Stimulated activated CD4-positive, alpha-beta T cell treated with anti-CD3 and anti-CD28 coated beads, Interleukin-15, amount 100 ng/mL, for 24 hours (primary cell): Measurements from ENCODE around the gene PIP4K2B.
"Not testable (repeated sequence)": the region's sequence is repeated elsewhere in the genome, so short reads cannot be mapped to it uniquely, and the experiment has no call there.

ENCODE experiments used
- DNase-seq: peaks from one replicate; pipeline ENCODE4 v3.0.0-alpha.2; 2020

The PIP4K2B gene

DNA sequence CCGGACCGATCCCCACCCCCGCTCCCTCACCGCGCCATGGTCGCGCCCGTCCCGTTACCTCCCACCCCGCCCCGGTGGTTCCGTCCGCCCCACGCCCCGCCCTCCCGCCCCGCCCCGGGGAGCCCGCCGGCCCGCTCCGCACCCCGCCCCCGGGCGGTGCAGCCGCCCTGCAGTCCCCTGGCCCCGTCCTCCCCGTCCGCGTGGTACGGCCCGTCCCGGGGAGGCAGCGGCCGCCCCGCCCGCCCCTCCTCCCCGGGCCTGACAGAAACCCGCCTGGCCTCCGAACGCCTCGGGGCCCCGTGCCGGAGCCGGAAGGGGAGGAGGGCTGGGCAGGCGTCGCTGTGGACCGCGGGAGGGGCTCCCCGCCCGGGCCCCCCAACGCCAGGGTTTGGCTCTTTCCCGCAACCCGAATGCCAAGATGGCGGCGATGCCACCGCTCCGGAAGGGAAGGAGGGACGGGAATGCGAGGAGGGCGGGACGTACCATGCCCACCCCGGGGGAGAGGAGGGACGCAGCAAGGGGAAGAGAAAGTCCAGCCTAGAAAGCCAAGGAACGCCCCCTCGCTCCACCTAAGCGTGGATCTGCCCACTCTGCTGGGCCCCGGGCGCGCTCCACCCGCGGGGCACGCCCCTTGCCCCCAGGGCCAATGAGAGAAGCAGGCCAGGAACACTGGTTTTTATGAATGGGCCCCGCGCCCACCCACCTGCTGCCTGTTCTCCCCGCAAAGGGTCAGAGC is at the start of gene PIP4K2B:
PIP4K2B (minus strand) TSS at position 56 of the 736 bp plus-strand sequence. CDS start 132 bp downstream, outside the sequence.
- peak; percentile 96 for DNase-seq

DNA sequence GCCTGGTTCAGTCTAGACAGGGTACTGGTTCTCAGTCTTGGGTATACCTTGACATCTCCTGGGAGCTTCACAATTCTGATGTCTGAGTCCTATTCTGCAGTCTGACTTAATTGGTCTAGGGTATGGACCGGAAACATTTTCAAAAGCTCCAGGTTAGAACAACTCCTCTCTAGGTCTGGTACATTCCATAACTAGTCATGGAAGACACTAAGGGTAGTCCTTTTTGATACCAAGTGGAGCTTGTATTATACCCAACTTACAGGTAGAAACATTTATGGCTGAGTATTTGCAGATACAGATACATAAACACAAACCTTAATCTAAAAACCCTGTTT is 49.2 kb upstream of the PIP4K2B start:
- no peak for DNase-seq

DNA sequence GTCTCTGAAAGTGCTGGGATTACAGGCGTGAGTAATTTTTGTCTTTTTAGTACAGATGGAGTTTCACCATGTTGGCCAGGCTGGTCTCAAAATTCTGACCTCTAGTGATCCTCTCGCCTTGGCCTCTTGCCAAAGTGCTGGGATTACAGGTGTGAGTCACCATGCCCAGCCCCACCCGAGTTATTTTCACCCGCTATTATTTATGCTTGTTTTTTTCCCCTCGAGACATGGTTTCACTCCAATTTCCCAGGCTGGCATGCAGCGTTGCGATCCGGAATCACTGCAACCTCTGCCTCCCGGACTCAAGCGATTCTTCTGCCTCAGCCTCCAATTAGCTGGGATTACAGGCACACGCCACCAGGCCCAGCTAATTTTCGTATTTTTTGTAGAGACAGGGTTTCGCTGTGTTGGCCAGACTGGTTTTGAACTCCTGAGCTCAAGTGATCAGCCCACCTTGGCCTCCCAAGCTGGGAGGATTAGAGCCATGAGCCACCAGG is 45.0 kb upstream of the PIP4K2B start:
- DNase-seq = peak; percentile 17

DNA sequence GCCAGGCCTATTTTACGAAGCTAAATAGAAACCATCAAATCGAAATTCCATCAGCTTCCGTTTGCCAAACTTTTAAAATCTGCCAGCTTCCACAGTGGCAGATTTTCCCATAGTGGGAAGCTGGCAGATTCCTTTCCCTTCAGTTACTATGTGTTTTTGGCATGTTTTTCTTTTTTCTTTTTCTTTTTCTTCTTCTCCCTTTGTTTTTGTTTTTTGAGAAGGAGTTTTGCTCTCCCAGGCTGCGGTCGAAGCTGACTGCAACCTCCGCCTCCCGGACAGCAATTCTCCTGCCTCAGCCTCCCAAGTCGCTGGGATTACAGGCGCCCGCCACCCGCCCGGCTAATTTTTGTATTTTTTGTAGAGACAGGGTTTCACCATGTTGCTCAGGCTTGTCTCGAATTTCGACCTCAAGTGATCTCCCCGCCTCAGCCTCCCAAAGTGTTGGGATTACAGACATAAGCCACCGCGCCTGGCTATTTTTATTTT is 26.4 kb upstream of the PIP4K2B start:
- no peak for DNase-seq

- peak; percentile 93 for DNase-seq
Observed at GRCh38 chr17:38824899-38825761, 25.8 kb upstream of the PIP4K2B start, which contains the start of gene CWC25. Gene CWC25, minus strand, starts transcription at chr17:38825321. Its CDS starts 138 bp downstream, at chr17:38825183.

DNA sequence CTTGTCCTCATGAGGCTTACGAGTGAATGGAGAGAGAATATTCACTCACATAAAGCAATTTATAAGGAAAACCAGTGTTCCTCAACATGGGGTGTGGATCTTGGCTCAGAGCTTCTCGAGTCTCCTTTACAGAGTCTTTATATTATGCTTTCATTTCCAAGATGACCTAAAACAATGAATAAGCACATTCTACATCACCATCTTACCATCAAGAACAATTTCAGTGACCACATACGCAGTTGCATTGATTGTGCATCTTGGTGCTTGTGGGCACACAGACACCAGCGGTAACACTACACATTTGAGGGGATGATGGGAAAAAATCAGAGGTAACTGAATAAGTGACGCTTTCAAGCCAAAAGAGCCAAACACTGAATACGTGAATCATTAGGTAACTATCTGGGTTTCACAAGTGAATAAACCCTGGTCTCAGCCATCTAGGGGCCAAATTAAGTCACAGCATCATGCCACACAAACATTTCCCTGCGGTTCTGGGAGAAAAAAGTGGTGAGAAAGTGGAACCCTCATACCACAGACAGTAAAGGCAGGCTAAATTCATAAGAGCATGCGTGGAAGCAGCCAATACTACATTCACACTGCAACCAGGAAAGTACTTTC is 16.3 kb upstream of the PIP4K2B start:
- DNase-seq = peak; percentile 31

DNA sequence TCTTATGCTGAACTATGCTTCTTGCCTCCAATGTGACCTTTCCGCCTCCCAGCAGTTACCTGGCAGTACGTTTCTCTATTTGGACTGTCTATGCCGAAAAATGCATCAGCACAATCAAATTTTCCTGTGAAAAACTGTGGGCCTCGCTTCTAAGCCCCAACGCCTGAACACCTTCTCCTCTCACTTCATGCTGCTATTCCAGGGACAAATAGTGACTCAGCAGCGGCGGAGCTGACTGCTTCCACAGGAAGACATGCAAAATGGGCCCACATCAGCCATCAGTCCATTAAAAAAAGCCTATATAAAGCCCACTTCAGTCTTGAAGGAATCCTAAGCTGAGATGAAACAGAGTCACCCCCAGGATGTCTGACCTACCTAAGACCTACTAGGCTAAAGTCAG is 10.5 kb upstream of the PIP4K2B start:
- DNase-seq = no peak

DNA sequence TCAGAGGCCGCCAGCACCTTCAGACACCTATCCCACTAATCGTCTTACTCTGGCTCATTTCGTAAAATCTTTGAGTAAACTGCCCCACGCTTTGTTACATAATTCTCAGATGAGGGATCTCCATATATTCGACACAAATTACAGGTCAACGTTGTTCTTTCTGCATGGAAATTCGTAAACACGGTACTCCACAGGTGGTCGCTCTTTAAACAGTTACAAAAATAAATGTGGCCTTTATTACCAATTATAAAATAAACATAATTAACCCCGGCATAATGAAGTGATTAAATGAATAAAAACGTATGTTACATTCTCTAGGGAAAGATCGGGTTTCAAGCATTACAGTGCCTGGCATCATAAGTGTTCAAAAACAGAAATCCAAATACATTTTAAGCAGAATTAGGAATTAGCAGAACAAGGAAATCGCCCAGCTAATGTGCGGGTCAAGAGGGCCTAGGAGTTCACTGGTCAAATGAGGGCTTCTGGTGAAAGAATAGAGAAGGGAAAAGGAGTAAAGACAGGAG is 943 bp upstream of the PIP4K2B start:
- no peak for DNase-seq

DNA sequence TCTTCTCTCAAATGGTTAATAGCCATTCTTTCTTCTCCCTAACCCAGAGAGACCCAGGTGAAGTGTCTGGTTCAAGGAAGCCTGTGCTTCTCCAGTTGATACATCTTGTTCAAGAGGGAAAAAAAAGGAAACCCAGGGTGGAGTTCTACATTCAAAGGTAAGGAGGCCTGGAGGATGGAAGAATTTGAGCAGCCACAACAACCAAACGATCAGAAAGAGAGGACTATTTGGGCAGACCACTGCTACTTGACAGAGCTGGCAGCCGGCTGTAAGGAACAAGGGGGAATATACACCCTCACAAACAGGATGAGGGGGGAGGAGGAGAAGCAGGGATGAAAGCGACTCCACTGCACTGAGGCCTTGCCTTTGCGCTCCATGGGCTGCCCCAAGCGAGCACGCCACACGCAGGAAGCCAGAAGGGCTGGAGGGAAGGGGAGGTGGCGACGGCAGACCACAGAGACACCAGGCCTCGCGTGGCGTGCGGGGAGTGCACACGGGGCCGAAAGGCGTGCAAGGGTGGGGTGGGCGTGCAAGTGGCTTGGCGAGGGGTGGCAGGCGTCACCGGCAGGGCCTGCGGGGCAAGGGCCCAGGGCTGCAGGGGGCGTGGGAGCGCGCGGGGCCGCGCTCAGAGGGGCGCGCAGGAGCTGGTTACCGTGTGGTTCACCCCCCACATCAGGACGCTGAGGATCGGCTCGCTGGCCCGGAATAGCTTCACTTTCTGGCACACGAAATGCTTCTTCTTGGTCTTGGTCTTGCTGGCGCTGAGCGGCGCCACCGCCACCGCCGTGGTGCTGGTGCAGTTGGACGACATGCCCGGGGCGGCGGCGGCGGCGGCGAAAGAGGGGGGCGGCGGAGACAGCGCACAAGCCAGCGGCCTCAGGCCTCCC is 499 bp downstream of the PIP4K2B start:
- DNase-seq = peak; percentile 61

- DNase-seq = no peak
Observed at GRCh38 chr17:38797828-38798227, 1.5 kb downstream of the PIP4K2B start.

DNA sequence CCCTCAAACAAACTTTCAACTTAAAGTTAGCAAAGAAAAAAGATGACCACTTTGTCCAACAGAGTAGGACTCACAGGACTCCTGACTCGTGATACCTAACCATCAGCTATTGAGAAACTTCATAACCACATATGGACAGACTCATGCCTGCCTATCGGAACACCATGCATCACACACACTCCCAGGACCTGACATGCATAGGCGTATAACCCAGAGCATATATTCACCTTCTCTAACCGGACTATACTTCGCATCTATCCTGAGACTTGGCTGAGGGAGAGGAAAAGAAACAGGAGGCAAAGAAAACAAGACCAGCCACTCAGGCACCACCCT is 2.2 kb downstream of the PIP4K2B start:
- DNase-seq = no peak

DNA sequence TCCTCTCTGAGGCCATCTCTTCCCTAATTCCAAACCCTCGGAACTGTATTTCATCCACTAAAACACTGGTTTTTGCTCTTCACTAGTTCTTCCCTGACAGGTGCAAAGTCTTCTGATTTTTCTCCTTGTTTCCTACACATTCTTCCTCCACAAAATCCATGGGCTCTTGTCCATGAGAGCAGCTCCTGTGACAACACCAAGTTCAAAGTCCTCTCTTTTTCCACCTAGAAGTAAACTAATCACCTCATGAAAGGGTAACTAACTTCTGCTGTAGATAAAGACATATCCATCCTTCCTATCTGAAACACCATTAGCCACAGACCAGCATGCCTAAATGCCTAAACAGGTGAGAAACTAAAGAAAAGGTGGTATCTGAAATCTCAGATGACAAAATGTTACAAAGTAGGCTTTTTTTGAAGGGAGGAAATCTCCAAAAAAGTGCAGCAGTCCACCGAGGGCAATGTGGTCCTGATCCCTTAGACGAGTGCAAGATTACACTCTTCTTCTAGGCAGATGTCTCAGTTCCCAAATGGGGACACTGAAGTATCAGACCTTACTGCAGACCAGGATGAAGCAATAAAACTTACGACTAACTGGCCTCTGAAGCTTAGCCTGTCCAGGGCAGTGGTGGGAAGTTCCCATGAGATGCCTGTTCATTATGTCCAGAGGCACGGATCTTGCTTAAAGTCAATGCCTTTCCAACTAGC is 2.8 kb downstream of the PIP4K2B start:
- no peak for DNase-seq

DNA sequence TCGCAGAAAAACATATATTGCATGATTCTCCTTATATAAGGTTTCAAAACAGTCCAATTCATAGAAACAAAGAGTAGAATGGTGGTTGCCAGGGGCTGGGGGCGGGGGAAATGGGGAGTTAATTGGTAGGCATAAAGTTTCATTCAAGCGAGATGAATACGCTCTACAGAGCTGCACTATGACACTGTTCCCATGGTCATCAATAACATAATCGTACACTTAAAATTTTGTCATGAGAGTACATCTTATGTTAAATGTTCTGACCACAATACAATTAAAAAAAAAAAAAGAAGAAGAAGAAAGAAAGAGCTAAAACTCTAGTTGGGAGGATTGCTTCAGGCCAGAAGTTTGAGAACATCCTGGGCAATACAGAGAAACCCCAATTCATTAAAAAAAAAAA is 5.1 kb downstream of the PIP4K2B start:
- no peak for DNase-seq

DNA sequence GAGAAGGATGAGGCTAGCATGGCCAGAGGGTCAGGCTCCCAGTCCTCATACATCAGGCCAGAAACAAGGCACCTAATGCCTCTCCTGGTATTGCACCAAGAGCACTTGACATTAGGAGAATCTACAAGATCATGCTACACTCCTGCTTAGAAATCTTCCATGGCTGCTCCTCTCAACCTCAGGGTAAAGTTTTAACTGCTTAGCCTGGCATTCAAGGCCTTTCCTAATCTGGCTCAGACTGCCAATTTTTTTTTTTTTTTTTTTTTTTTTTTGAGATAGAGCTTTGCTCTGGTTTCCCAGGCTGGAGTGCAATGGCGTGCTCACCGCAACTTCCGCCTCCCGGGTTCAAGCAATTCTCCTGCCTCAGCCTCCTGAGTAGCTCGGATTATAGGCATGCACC is 8.2 kb downstream of the PIP4K2B start:
- no peak for DNase-seq

- not testable (repeated sequence) for DNase-seq
Observed at GRCh38 chr17:38790148-38790707, 9.1 kb downstream of the PIP4K2B start.

GRCh38 chr17:38789185-38789584 is 10.2 kb downstream of the PIP4K2B start:
- no peak for DNase-seq

DNA sequence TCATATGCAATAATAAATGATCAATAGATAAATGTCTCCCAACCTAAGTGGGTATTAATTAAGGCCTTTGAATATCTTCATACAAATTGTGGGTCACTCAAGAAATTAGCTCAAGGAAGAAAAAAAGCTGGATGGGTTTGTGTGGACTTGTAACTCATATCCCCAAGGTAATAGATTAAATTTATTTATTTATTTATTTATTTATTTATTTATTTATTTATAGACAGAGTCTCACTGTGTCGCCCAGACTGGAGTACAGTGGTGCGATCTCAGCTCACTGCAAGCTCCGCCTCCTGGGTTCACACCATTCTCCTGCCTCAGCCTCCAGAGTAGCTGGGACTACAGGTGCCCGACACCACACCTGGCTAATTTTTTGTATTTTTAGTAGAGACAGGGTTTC is 11.4 kb downstream of the PIP4K2B start:
- DNase-seq = not testable (repeated sequence)

- DNase-seq = no peak
Observed at GRCh38 chr17:38786372-38786771, 13.0 kb downstream of the PIP4K2B start.

DNA sequence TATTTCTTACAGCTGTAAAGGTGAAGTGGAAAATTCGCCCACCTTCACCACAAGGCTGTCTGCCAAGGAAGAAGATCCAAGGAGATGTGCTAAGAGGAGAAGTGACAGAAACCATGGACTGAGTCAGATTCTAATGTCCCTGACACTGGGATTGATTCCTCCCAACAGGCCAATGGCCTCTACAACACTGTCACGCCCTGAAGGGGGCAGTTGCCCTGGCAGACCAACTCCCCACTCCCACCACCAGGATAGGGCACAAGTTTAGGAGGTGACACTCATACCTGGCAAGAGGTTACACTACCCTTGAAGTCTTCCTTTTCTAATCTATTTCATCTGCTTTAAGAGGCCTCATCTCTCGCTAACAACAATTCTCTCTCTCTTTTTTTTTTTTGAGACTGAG is 16.1 kb downstream of the PIP4K2B start:
- DNase-seq = no peak

DNA sequence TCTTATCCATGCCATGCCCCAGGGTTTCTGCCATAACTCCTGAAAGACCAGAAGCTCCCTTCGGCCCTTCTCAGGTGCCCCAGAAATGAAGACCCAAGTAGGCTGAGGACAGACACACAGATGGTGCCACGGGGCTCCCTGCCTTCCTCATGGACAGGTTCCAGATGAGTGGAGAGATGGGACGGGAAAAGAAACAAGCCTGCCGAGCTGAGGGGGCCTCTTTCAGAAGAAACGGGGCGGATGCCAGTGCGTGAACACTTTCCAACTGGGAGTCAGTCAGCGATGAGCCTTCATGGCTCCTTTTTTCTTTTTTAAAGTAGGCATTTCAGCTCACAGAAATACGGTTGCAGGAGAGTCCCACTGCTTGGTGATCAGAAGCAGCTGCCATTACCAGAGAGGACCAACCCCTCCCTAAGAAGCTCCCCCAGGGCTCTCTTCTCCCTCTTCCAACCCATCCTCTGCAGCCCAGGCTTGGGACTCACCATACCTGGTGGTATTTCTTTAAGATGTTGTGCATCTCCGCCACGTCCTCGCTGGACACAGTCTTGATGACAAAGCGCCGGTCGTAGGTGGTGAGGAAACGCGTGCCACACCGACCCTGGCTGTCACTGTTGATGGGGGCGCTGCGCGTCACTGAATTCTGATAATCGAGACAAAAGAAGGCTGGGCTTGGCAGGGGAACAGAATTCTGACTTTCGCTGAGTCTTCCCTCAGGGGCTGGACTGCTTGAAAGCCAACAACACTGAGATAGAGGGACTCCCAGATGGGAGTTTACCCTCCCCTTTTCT is 19.2 kb downstream of the PIP4K2B start:
- DNase-seq = no peak
